Activated CD4-positive, CD25-positive, alpha-beta regulatory T cell treated with anti-CD3 and anti-CD28 coated beads, Interleukin-2, amount 50 U/mL, for 16 hours (primary cell): Measurements from ENCODE around the gene TMEM52.
"Not testable (repeated sequence)": the region's sequence is repeated elsewhere in the genome, so short reads cannot be mapped to it uniquely, and the experiment has no call there.

Experiments used
- DNase-seq: peaks from one replicate; pipeline ENCODE4 v3.0.0-alpha.2; 2020; ENCODE audit warnings: low read depth, low spot score

TMEM52 gene

DNA sequence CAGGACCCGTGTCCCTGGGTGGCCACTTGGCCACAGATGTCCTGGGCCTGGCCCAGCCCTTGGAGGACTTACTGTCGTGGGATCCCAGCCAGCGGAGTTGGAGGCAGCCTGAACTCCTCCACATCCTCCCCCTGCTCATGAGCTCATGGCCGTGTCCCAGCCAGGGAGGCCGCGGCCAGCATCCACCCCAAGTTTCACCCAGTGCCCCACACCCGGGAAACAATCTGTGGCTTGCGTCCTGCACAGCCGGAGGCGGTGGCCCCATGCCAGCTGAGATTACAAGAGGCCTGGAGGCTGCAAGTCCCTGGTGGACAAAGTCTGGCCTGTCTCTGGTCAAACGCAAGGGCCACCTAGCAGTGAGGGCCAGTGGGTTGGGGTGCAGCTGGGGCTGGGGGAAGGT lies 27.5 kb upstream of the TMEM52 start:
- no peak for DNase-seq

GRCh38 chr1:1945782-1946393 lies 26.8 kb upstream of the TMEM52 start:
- DNase-seq, result no peak

GRCh38 chr1:1943834-1944570 lies 24.9 kb upstream of the TMEM52 start:
- DNase-seq, result no peak

DNA sequence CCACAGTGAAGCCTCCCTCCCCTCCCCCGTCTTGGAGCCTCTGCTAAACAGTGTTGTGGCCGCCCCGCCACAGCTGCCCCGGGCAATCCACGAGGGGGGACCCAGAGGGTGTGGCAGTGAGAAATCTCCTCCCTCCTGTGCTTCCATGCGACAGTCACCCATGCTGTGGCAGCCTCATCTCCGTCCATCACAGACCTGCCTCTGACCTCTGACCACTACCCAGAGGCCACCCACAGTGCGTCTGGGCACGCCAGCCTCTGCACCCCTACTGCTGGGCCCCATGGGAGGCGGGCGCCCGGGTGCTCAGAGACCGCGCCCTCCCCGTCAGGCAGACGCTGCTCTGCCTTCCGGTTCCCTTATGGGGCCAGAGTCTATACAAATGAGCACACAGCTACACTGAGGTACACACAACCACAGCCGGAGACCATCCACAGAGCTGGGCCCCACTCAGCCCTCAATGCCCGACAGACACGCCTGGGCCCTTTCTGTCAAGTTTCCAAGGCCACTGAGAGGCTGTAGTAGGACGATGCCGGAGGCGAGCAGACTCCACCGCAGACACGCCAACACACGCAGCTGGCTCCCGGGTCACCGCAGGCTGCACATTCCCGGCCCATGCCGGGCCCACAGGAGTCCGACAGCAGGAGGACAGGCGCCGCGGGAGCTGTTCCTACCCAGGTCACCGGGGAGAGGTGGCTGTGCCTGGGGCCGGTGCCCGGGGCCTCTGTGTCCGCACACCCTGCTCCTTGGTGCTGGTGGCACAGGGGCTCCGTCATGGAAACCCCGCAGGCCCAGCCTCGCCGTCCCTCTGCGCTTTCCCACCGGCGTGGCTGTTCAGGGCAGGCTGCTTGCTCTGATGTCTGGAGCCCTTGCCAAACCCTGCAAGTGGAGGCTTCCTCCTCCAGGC lies 23.9 kb upstream of the TMEM52 start:
- DNase-seq, result no peak

DNA sequence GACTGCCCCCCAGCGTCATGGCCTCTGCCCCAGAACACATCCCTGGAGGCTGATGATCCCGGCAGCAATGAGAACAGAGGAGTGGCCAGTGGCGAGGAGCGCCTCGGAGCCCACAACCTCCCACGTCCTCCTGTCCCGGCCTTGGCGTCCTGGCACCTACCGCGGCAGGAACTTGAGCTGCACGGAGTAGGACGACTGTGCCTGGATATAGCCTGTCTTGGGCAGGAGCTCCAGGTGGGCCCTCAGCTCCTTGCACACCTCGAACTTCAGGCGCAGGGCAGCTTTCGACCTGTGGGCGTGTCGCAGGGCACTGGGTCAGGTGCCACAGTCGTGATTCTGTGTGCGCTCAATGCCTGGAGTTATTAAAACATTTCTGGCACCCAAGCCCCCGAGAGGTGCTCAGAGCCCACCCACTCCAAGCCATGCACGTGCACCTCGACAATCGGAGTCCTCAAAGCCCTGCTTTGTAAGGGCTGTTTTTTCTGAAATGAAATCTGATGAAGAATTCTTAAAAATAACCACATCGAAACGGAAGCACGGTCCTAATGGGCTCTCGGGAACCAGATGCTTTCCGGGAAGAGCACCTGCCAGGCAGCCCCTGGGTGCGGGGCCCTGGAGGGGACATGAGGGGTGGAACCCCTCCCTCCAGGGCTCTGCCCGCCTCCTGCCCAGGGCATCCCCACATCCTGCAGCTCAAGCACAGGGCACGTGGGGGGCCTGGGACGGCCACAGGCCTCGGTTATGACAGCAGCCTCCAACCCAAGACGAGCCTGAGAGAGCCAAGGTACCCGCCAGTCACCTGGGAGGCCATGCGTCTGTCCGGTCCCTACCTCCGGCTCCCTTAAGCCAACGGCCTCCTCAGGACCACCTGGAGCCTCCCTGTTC lies 23.0 kb upstream of the TMEM52 start:
- DNase-seq, result no peak

DNA sequence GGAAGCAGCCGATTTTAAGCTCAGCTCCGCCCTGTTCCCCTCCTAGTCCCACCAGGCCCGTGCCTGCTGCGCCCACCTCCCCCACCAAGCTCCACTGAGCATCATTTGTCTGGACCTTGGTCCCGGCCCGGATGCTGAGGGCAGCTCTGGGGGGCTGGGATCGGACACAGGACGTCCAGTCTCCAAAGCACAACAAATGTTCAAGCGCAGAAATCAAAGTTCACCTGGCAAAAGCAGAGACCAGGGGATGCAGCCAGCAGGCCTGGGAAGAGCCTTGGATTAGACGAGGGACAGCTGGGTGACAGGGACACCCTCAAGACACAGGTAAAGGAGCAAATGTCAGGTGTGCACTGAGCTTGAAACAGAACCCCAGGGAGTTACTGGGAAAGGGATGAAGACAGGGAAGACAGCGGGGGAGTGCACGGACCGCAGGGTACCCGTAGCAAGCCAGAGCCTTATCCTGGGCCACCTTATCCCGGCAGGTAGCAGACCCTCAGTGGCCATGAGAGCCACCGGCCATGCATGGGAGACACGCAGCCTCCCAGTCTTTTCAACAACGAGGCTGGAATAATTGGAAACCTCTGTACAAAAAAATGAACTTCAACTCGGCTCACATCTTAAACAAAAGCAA lies 22.2 kb upstream of the TMEM52 start:
- DNase-seq, result no peak

DNA sequence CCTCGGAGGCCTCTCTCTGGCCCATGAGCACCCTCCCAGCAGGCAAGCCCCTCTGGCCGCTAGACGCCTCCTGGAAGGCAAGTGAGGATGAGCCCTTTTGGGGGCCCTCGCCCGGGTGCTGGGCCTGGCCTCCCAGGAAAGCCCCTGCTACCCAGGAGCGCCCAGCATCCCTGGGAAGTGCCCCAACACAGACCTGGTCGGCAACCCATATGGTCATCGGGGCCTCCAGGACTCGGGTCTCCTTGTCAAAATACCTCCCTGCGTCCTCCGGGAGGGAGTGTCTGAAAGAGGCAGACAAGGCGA lies 21.0 kb upstream of the TMEM52 start:
- DNase-seq, result no peak

- DNase-seq, result no peak
These were observed 20.4 kb upstream of the TMEM52 start for GRCh38 chr1:1939296-1940122.

GRCh38 chr1:1938613-1939295 lies 19.7 kb upstream of the TMEM52 start:
- DNase-seq, result no peak

GRCh38 chr1:1938276-1938573 lies 19.1 kb upstream of the TMEM52 start:
- no peak for DNase-seq

GRCh38 chr1:1937549-1938275 lies 18.6 kb upstream of the TMEM52 start:
- no peak for DNase-seq

- DNase-seq, result no peak
These were observed 18.0 kb upstream of the TMEM52 start for GRCh38 chr1:1937061-1937460.

DNA sequence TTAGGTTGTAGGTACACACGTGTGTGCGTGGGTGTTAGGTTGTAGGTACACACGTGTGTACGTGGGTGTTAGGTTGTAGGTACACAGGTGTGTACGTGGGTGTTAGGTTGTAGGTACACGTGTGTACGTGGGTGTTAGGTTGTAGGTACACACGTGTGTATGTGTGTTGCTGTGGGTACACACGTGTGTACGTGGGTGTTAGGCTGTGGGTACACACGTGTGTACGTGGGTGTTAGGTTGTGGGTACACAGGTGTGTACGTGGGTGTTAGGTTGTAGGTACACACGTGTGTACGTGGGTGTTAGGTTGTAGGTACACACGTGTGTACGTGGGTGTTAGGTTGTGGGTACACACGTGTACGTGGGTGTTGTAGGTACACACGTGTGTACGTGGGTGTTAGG lies 15.8 kb upstream of the TMEM52 start:
- DNase-seq, result not testable (repeated sequence)

- DNase-seq, result no peak
These were observed 10.8 kb upstream of the TMEM52 start for GRCh38 chr1:1929639-1930545.

- DNase-seq, result no peak
These were observed 10.1 kb upstream of the TMEM52 start for GRCh38 chr1:1929102-1929638.

- no peak for DNase-seq
These were observed 9.4 kb upstream of the TMEM52 start for GRCh38 chr1:1928231-1929101.

DNA sequence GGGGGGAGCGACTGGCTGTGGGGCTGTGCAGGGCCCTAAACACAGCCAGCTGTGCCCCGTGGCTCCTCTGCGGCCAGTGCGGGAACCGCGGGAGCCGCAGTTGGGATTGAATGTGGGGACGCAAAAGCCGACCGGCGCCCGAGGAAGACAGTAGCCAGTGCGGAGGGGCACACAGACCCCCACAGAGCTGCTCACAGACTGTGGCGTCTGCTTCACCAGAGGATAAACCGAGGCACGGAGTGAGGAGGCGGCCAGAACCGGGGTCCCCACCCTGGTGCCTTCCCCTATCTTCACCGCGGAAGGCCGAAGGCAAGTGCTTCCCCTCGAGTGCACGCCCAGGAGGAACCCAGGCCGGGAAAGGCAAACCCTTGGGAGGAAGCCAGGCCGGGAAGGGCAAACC lies 8.7 kb upstream of the TMEM52 start:
- no peak for DNase-seq
